Measurements from ENCODE around the gene NXPE4.

- TF ChIP-seq, protein P1, sequence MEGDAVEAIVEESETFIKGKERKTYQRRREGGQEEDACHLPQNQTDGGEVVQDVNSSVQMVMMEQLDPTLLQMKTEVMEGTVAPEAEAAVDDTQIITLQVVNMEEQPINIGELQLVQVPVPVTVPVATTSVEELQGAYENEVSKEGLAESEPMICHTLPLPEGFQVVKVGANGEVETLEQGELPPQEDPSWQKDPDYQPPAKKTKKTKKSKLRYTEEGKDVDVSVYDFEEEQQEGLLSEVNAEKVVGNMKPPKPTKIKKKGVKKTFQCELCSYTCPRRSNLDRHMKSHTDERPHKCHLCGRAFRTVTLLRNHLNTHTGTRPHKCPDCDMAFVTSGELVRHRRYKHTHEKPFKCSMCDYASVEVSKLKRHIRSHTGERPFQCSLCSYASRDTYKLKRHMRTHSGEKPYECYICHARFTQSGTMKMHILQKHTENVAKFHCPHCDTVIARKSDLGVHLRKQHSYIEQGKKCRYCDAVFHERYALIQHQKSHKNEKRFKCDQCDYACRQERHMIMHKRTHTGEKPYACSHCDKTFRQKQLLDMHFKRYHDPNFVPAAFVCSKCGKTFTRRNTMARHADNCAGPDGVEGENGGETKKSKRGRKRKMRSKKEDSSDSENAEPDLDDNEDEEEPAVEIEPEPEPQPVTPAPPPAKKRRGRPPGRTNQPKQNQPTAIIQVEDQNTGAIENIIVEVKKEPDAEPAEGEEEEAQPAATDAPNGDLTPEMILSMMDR (IDR thresholded peaks at IDR 0.05; ENCODE audit: low read depth, low read length, poor library complexity, severe bottlenecking), result no peak
- TF ChIP-seq EZH2phosphoT487 (IDR thresholded peaks at IDR 0.05; ENCODE audit: borderline replicate concordance, low read length), result no peak
These were observed 15.7 kb upstream of the NXPE4 start for GRCh38 chr11:114610984-114611944.
